ENCODE measurements around the gene AAR2.

Gene AAR2

DNA sequence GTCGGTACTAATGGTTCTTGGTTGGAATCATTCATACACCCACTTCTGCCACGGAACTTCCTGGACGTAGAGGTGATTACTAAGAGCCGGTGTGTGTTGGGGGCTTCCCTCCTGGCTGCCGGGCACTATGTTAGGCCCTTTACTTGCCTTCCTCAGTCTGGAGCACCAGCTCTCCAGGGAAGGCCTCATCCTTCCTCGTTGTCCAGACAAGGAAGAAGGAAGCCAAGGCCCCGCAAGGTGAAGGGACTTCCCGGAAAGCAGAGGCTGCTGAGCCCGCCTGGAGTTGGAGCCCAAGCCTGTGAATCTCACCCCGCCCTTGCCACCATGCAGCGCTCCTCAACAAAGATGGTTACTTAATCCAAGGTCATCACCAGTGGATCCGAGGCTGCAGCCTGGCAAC is 26.2 kb downstream of the AAR2 start:
- no peak for DNase-seq

GRCh38 chr20:36264426-36265246 is 28.4 kb downstream of the AAR2 start:
- DNase-seq, result no peak

DNA sequence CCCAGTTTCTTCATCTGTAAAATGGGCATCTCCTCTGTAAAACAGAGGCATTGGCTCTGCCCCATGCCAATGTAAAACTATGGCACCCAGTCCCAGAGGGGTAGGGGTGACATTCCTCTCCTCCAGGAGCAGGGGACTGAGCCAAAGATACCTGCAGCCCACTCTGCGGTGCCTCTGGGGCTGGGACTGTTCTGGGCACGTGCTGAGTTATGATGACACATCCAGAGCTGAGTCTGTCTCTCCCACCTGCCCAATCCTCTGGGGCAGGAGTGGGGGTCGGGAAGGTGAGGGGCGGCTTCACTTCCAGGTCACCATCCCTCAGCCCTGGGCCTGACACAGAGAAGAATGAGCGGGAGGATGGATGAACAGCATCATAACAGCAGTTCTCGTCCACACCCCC is 29.9 kb downstream of the AAR2 start:
- DNase-seq, result no peak

DNA sequence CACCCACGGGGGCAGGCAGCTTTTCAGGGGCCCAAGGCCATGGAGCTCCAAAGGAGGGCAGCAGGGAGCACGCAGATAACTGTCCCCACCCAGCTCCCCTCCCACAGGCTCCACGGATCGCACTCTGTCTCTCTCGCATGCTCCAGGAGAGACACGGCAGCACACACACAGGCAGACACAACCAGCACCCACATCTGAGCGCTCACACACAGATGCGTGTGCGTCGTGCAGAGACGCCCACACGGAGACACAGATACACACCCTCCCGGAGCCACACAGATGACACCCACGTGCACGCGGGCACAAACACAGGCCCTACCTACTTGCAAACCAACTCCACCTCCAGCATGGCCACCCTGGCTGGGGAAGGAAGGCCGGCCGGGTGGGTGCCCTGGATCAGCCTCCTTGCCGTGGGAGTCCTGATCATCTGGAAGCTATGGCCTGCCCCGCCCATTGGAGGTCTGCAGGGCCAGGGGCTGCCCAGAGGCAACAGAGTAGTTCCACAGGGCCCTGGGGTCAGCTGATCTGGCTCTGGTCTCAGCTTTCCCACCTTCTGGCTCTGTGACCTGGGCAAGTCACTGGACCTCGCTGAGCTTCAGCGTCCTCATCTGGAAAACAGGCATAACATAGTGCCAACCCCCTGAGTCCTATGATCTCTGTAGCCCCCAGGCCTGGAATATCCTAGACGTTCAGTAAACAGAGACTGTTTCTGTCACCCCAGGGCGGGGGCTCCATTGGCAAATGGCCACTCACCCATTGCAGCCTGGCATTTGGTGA is 31.5 kb downstream of the AAR2 start:
- DNase-seq, result no peak

- no peak for DNase-seq
Measured at GRCh38 chr20:36268440-36269342, 32.4 kb downstream of the AAR2 start.

GRCh38 chr20:36269507-36269906 is 33.2 kb downstream of the AAR2 start:
- no peak for DNase-seq

DNA sequence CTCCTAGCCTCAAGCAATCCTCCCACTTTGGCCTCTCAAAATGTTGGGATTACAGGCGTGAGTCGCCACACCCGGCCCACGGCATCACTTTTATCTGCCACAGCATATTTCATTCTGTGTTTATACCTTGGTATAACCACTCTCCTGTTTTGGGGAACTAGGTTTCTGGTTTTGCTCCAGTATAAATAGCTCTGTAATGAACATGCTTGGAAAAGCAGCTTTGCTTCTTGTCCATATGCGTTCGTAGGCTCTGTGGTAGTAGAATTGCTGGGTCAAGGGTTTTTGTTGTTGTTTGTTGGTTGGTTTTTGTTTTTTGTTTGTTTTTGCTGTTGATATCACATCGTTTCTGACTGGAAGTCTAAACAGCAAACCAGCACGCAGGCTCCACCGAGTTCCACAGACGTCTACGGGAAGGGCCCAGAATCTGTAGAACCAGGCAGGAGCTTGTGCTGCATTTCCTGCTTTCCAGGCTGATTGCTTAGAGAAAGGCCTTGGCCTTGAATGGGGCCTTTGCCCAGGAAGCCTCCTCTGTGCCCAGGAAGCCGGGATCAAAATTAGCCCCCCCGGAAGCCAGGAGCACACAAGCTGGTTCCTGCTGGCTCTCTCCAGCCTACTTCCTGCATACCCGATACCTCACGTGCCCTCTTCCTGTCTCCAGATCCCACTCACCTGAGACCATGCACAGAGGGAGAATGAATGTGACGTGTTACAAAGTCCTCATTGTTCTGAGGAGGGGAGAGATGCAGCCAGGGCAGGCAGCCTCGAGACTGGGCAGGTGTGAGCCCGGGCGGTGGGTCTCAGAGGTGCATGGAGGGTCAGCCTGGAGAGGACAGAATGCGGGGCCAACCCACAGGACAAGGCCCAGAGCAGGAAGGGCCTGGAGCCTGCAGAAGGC is 34.7 kb downstream of the AAR2 start:
- DNase-seq, result no peak

DNA sequence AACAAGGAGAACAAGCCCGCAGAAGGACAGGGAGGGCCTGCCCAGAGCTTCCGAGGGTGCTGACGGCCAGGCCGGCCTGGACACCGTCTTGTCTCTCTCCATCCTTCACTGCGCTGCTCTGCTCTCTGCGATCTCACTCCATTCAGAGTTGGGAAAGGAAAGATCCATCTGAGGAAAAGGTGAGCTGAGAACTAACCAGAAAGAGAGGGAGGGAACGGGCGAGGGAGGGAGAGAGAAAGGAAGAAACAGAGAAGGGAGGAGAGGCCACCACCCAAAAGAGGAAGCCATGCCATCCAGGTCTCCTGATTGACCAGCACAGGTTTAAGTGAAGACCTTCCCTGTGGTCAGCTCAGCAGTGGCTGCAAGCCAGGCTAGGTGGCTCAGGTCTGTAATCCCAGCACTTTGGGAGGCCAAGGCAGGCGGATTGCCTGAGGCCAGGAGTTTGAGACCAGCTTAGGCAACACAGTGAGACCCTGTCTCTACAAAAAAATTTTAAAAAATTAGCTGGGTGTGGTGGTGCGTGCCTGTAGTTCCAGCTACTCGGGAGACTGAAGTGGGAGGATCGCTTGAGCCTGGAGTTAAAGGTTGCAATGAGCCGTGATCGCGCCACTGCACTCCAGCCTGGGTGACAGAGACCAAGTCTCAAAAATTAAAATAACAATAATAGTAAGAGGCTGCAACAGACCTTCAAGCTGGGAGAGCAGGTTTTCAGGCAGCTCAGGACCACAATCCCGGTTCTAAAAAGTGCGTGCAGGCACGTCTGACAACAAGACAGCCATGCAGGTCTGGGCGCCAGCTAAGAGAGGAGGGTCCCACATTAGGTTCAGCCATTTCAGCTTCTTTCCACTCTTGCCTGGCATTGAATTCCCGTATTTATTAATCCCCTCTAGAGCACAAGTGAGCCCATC is 35.6 kb downstream of the AAR2 start:
- DNase-seq, result no peak

- no peak for DNase-seq
Measured at GRCh38 chr20:36272547-36273220, 36.4 kb downstream of the AAR2 start.

DNA sequence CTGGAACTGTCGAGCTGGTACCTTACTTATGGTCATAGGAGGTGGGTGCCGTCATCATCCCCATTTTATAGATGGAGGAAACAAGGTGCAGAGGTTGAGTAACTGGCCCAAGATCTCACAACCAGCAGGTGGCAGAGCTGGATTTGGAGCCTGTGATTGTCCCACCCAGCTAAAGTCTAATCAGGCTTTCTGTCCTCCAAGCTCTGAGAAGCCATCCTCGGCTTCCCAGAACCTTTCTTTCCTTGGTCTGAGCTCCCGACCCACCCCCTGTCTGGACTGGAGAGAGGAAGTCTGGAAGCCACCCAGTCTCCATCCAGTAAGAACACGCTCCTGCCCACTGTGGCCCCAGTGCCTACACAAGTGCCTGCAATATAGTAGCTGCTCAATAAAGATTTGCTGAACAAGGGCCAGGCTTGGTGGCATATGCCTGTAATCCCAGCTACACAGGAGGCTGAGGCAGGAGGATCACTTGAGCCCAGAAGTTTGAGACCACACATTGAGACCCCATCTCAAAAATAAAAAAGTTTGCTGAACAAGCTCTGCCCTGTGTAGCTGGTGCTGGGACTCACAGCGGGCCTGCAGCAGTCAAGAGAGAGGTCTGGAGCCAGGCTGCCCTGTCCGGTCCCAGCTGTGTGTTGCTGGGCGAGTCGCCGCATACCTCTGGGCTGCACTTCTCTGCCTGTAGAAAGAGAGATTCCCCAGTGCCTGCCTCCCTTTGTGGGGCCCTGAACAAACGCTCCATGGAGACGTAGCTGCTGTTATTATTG is 37.3 kb downstream of the AAR2 start:
- DNase-seq, result no peak

GRCh38 chr20:36274181-36274841 is 38.0 kb downstream of the AAR2 start:
- no peak for DNase-seq

- DNase-seq, result no peak
Measured at GRCh38 chr20:36275011-36275410, 38.7 kb downstream of the AAR2 start.

GRCh38 chr20:36275441-36276189 is 39.3 kb downstream of the AAR2 start:
- no peak for DNase-seq

DNA sequence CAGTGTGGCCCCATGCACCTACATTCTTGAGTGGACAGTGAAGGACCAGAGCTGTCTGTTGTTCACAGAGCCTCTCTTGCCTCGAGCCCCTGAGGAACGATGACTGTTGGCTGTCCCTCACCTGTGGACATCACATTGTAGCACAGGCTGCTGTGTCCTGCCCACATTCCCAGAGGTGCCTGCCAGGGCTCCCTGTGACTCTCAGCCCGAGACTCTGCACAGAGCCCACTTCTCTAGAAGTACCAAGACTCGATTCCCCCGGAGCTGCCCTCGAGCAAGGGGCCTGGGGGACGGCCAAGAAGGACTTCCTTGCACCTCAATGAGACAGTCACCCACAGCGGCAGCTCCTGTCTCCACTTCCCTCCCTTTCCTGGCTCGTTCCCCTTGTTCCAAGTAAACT is 41.3 kb downstream of the AAR2 start:
- no peak for DNase-seq

DNA sequence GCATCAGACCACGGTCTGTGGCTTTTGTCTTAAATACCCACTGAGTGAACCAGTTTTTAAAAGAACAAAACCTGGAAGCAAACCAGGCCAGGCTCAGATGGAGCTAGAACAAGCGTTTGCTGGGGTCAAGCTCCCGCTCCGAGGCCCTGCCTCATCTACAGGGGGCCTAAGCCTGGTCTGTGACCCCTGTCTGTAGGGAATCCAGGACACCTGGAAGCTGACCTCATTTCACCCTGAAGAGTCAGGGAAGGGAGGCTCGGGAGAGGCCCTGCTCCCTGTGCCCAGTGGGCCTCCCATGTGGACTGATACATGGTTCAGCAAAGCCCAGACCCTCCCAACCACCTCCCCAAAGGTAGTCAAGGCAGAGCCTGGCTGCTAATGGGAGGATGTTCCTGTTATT is 43.1 kb downstream of the AAR2 start:
- DNase-seq, result no peak

DNA sequence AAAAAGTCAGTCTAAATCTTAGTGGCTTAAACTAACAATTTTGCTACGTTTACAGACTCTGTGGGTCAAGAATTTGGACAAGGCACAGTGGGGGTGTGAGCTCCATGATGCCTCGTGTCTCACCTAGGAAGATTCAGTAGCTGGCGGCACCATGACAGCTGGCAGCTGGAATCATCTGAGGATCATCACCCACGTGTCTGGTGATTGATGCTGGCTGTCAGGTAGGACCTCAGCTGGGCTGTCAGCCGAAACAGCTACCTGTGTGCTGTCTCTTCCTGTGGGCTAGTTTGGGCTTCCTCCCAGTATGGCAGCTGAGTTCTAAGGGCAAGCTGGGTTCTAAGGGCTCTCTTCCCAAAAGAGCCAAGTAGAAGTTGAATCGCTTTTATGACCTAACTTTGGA is 43.5 kb downstream of the AAR2 start:
- no peak for DNase-seq

GRCh38 chr20:36281785-36282380 is 45.6 kb downstream of the AAR2 start:
- no peak for DNase-seq

- DNase-seq, result no peak
Measured at GRCh38 chr20:36284751-36285150, 48.5 kb downstream of the AAR2 start.

Measured in activated CD4-positive, alpha-beta T cell treated with anti-CD3 and anti-CD28 coated beads for 4 hours (primary cell).